ENCODE results near the gene MLYCD.

DNA sequence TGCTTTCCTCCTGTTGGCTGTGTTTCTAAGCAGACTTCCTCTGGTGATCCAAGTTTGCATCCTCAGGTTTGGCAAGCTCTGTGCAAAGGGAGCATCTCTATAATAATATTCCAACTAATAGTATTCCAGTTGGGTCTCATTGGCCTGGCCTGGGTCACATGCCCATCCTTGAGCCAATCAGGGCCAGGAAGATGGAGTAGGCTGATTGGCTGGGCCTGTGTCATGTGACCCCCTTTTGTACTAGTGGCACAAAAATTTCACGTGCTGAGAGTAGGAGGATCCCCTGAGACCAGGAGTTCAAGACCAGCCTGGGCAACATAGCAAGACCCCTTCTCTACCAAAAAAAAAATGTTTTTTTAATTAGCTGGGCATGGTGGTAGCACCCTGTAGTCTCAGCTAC lies 35.2 kb upstream of the MLYCD start:
- TF ChIP-seq EZH2phosphoT487 (IDR thresholded peaks at IDR 0.05; ENCODE audit: unreplicated experiment) (no peak), EZH2 (IDR thresholded peaks at IDR 0.05; ENCODE audit: low read depth, unreplicated experiment) (no peak), JUNB (IDR thresholded peaks at IDR 0.05; ENCODE audit: unreplicated experiment) (no peak), POLR2AphosphoS5 (IDR thresholded peaks at IDR 0.05; ENCODE audit: low read depth) (no peak), NANOG (IDR thresholded peaks at IDR 0.05; ENCODE audit: borderline replicate concordance) (no peak), ZNF331 (CRISPR knock-in tag; IDR thresholded peaks at IDR 0.05; ENCODE audit: low read depth) (no peak), STAT1 (IDR thresholded peaks at IDR 0.05; ENCODE audit: unreplicated experiment) (no peak), CREB1 (CRISPR knock-in tag; IDR thresholded peaks at IDR 0.05; ENCODE audit: low read depth) (no peak)
- TF ChIP-seq, protein P1, sequence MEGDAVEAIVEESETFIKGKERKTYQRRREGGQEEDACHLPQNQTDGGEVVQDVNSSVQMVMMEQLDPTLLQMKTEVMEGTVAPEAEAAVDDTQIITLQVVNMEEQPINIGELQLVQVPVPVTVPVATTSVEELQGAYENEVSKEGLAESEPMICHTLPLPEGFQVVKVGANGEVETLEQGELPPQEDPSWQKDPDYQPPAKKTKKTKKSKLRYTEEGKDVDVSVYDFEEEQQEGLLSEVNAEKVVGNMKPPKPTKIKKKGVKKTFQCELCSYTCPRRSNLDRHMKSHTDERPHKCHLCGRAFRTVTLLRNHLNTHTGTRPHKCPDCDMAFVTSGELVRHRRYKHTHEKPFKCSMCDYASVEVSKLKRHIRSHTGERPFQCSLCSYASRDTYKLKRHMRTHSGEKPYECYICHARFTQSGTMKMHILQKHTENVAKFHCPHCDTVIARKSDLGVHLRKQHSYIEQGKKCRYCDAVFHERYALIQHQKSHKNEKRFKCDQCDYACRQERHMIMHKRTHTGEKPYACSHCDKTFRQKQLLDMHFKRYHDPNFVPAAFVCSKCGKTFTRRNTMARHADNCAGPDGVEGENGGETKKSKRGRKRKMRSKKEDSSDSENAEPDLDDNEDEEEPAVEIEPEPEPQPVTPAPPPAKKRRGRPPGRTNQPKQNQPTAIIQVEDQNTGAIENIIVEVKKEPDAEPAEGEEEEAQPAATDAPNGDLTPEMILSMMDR (conservative IDR thresholded peaks at IDR 0.05; ENCODE audit: low read depth in 2 of 2), result no peak
- TF ChIP-seq, protein P2, sequence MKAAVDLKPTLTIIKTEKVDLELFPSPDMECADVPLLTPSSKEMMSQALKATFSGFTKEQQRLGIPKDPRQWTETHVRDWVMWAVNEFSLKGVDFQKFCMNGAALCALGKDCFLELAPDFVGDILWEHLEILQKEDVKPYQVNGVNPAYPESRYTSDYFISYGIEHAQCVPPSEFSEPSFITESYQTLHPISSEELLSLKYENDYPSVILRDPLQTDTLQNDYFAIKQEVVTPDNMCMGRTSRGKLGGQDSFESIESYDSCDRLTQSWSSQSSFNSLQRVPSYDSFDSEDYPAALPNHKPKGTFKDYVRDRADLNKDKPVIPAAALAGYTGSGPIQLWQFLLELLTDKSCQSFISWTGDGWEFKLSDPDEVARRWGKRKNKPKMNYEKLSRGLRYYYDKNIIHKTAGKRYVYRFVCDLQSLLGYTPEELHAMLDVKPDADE (IDR thresholded peaks at IDR 0.05), result no peak
- TF ChIP-seq, protein P3, sequence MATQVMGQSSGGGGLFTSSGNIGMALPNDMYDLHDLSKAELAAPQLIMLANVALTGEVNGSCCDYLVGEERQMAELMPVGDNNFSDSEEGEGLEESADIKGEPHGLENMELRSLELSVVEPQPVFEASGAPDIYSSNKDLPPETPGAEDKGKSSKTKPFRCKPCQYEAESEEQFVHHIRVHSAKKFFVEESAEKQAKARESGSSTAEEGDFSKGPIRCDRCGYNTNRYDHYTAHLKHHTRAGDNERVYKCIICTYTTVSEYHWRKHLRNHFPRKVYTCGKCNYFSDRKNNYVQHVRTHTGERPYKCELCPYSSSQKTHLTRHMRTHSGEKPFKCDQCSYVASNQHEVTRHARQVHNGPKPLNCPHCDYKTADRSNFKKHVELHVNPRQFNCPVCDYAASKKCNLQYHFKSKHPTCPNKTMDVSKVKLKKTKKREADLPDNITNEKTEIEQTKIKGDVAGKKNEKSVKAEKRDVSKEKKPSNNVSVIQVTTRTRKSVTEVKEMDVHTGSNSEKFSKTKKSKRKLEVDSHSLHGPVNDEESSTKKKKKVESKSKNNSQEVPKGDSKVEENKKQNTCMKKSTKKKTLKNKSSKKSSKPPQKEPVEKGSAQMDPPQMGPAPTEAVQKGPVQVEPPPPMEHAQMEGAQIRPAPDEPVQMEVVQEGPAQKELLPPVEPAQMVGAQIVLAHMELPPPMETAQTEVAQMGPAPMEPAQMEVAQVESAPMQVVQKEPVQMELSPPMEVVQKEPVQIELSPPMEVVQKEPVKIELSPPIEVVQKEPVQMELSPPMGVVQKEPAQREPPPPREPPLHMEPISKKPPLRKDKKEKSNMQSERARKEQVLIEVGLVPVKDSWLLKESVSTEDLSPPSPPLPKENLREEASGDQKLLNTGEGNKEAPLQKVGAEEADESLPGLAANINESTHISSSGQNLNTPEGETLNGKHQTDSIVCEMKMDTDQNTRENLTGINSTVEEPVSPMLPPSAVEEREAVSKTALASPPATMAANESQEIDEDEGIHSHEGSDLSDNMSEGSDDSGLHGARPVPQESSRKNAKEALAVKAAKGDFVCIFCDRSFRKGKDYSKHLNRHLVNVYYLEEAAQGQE (IDR thresholded peaks at IDR 0.05; ENCODE audit: unreplicated experiment), result no peak
- TF ChIP-seq, protein P4, sequence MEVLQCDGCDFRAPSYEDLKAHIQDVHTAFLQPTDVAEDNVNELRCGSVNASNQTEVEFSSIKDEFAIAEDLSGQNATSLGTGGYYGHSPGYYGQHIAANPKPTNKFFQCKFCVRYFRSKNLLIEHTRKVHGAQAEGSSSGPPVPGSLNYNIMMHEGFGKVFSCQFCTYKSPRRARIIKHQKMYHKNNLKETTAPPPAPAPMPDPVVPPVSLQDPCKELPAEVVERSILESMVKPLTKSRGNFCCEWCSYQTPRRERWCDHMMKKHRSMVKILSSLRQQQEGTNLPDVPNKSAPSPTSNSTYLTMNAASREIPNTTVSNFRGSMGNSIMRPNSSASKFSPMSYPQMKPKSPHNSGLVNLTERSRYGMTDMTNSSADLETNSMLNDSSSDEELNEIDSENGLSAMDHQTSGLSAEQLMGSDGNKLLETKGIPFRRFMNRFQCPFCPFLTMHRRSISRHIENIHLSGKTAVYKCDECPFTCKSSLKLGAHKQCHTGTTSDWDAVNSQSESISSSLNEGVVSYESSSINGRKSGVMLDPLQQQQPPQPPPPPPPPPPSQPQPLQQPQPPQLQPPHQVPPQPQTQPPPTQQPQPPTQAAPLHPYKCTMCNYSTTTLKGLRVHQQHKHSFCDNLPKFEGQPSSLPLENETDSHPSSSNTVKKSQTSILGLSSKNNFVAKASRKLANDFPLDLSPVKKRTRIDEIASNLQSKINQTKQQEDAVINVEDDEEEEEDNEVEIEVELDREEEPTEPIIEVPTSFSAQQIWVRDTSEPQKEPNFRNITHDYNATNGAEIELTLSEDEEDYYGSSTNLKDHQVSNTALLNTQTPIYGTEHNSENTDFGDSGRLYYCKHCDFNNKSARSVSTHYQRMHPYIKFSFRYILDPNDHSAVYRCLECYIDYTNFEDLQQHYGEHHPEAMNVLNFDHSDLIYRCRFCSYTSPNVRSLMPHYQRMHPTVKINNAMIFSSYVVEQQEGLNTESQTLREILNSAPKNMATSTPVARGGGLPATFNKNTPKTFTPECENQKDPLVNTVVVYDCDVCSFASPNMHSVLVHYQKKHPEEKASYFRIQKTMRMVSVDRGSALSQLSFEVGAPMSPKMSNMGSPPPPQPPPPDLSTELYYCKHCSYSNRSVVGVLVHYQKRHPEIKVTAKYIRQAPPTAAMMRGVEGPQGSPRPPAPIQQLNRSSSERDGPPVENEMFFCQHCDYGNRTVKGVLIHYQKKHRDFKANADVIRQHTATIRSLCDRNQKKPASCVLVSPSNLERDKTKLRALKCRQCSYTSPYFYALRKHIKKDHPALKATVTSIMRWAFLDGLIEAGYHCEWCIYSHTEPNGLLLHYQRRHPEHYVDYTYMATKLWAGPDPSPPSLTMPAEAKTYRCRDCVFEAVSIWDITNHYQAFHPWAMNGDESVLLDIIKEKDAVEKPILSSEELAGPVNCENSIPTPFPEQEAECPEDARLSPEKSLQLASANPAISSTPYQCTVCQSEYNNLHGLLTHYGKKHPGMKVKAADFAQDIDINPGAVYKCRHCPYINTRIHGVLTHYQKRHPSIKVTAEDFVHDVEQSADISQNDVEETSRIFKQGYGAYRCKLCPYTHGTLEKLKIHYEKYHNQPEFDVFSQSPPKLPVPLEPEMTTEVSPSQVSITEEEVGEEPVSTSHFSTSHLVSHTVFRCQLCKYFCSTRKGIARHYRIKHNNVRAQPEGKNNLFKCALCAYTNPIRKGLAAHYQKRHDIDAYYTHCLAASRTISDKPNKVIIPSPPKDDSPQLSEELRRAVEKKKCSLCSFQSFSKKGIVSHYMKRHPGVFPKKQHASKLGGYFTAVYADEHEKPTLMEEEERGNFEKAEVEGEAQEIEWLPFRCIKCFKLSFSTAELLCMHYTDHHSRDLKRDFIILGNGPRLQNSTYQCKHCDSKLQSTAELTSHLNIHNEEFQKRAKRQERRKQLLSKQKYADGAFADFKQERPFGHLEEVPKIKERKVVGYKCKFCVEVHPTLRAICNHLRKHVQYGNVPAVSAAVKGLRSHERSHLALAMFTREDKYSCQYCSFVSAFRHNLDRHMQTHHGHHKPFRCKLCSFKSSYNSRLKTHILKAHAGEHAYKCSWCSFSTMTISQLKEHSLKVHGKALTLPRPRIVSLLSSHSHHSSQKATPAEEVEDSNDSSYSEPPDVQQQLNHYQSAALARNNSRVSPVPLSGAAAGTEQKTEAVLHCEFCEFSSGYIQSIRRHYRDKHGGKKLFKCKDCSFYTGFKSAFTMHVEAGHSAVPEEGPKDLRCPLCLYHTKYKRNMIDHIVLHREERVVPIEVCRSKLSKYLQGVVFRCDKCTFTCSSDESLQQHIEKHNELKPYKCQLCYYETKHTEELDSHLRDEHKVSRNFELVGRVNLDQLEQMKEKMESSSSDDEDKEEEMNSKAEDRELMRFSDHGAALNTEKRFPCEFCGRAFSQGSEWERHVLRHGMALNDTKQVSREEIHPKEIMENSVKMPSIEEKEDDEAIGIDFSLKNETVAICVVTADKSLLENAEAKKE (CRISPR knock-in tag; IDR thresholded peaks at IDR 0.05), result no peak

All from GM23338 (cell line).